SK-N-MC (cell line): ENCODE measurements around the gene TMED10.

ENCODE experiments used
- EZH2 ChIP-seq: fragments of 200-600 bp; sonication (generic); IDR thresholded peaks from one replicate; pipeline ENCODE4 v1.6.1; 2017; ENCODE audit warnings: antibody characterized with exemption
- POLR2AphosphoS5 ChIP-seq: IDR thresholded peaks from 2 replicates; pipeline ENCODE4 v1.6.1; 2012; ENCODE audit warnings: mild to moderate bottlenecking, low read depth, low read length, borderline replicate concordance

DNA sequence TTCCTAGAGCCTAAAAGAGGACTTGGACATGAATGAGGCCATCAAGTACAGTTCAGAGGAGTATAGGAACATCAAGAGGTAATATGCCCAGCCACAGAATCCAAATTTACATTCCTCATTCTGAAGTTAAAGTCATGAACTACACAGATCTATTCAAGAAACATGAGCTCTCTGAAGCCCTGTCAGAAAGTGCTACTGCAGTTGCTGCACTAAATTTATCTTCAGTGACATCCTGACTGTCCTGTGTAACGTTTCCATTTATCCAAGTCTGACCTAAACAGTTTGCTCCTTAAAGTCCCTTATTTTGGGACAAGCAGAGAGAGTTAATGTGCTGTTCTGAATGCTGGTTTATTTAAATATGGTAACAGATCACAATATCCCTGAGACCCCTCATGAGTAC is 77.7 kb downstream of the TMED10 start:
- TF ChIP-seq POLR2AphosphoS5, result no peak
- TF ChIP-seq EZH2, result no peak
